Measurements from ENCODE around the gene HUS1.
"Not testable (repeated sequence)": the region's sequence is repeated elsewhere in the genome, so short reads cannot be mapped to it uniquely, and the experiment has no call there.

HUS1 gene

DNA sequence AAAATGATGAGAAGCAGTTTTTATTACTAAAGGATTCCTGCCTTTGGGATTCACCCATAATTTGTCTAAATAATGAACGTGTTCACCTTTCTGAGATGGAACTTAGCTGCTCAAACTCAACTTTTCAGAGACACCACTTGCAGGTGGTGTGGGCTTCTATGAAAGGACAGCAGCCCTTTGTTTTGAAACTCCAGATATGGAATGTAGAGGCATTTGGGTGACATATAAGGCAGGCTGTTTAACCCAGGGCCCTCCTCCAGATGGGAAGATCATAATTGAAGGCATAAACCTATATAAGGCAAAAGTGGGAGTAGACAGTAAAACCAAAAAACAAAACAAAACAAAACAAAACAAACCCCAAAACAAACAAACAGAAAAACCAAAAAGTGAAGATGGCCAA lies 11.9 kb upstream of the HUS1 start:
- TF ChIP-seq GABPA (IDR thresholded peaks at IDR 0.05; ENCODE audit: low read depth) (no peak), POLR2AphosphoS5 (IDR thresholded peaks at IDR 0.05; ENCODE audit: low read depth) (no peak), SPI1 (IDR thresholded peaks at IDR 0.05; ENCODE audit: borderline replicate concordance, low read depth) (no peak)
- TF ChIP-seq, protein P1, sequence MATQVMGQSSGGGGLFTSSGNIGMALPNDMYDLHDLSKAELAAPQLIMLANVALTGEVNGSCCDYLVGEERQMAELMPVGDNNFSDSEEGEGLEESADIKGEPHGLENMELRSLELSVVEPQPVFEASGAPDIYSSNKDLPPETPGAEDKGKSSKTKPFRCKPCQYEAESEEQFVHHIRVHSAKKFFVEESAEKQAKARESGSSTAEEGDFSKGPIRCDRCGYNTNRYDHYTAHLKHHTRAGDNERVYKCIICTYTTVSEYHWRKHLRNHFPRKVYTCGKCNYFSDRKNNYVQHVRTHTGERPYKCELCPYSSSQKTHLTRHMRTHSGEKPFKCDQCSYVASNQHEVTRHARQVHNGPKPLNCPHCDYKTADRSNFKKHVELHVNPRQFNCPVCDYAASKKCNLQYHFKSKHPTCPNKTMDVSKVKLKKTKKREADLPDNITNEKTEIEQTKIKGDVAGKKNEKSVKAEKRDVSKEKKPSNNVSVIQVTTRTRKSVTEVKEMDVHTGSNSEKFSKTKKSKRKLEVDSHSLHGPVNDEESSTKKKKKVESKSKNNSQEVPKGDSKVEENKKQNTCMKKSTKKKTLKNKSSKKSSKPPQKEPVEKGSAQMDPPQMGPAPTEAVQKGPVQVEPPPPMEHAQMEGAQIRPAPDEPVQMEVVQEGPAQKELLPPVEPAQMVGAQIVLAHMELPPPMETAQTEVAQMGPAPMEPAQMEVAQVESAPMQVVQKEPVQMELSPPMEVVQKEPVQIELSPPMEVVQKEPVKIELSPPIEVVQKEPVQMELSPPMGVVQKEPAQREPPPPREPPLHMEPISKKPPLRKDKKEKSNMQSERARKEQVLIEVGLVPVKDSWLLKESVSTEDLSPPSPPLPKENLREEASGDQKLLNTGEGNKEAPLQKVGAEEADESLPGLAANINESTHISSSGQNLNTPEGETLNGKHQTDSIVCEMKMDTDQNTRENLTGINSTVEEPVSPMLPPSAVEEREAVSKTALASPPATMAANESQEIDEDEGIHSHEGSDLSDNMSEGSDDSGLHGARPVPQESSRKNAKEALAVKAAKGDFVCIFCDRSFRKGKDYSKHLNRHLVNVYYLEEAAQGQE (IDR thresholded peaks at IDR 0.05; ENCODE audit: insufficient replicate concordance, low read depth), result no peak
- TF ChIP-seq, protein P2, sequence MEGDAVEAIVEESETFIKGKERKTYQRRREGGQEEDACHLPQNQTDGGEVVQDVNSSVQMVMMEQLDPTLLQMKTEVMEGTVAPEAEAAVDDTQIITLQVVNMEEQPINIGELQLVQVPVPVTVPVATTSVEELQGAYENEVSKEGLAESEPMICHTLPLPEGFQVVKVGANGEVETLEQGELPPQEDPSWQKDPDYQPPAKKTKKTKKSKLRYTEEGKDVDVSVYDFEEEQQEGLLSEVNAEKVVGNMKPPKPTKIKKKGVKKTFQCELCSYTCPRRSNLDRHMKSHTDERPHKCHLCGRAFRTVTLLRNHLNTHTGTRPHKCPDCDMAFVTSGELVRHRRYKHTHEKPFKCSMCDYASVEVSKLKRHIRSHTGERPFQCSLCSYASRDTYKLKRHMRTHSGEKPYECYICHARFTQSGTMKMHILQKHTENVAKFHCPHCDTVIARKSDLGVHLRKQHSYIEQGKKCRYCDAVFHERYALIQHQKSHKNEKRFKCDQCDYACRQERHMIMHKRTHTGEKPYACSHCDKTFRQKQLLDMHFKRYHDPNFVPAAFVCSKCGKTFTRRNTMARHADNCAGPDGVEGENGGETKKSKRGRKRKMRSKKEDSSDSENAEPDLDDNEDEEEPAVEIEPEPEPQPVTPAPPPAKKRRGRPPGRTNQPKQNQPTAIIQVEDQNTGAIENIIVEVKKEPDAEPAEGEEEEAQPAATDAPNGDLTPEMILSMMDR (IDR thresholded peaks at IDR 0.05; ENCODE audit: insufficient read depth, low read length), result no peak

DNA sequence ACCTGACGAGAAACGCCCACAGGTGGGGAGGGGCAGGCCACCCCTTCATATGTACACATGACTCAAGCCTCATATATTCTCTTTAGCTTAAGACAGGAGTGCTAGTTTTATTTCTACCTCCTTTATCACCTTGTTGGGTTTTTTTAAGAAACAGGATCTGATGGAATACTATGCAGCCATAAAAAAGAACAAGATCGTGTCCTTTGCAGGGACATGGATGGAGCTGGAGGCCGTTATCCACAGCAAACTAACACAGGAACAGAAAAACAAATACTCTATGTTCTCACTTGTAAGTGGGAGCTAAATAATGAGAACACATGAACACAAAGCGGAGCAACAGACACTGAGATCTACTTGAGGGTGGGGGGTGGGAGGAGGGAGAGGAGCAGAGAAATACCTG lies 11.2 kb upstream of the HUS1 start:
- H3K27ac ChIP-seq (replicated peaks), result no peak overlapping the region
- no peaks in the 10 kb centered on the region for H3K27me3 ChIP-seq (ENCODE audit: insufficient read depth, poor library complexity, severe bottlenecking)
- no peak overlapping the region for H3K4me3 ChIP-seq (replicated peaks; ENCODE audit: insufficient read depth, low read length)
- DNase-seq (ENCODE audit: low read depth in 1 of 2, low spot score in 1 of 2), result no peak
- no peak for TF ChIP-seq SPI1 (IDR thresholded peaks at IDR 0.05; ENCODE audit: borderline replicate concordance, low read depth)
- no peak for TF ChIP-seq GABPA (IDR thresholded peaks at IDR 0.05; ENCODE audit: low read depth)
- TF ChIP-seq POLR2AphosphoS5 (IDR thresholded peaks at IDR 0.05; ENCODE audit: low read depth), result no peak
- TF ChIP-seq, protein P2 (IDR thresholded peaks at IDR 0.05; ENCODE audit: insufficient read depth, low read length), result no peak
- TF ChIP-seq, protein P1 (IDR thresholded peaks at IDR 0.05; ENCODE audit: insufficient replicate concordance, low read depth), result no peak

More for the DNA sequence above, 11.9 kb upstream of the HUS1 start:
- no peak overlapping the region for H3K4me3 ChIP-seq (replicated peaks; ENCODE audit: insufficient read depth, low read length)
- peak overlapping the region; percentile 68 for H3K27ac ChIP-seq (replicated peaks)
- H3K27me3 ChIP-seq (ENCODE audit: insufficient read depth, poor library complexity, severe bottlenecking), result no peaks in the 10 kb centered on the region
- no peak for DNase-seq (ENCODE audit: low read depth in 1 of 2, low spot score in 1 of 2)

DNA sequence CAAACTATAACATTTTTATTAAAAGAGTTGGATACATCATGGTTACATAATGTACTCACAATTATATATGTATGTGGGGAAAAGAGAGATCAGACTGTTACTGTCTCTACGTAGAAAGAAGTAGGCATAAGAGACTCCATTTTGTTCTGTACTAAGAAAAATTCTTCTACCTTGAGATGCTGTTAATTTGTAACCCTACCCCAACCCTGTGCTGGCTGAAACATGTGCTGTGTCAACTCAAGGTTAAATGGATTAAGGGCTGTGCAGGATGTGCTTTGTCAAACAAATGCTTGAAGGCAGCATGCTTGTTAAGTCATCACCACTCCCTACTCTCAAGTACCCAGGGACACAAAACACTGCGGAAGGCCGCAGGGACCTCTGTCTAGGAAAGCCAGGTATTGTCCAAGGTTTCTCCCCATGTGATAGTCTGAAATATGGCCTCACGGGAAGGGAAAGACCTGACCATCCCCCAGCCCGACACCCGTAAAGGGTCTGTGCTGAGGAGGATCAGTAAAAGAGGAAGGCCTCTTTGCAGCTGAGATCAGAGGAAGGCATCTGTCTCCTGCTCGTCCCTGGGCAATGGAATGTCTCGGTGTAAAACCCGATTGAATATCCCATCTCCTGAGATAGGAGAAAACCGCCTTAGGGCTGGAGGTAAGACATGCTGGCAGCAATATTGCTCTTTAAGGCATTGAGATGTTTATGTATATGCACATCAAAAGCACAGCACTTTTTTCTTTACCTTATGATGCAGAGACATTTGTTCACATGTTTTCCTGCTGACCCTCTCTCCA lies 10.4 kb upstream of the HUS1 start:
- DNase-seq (ENCODE audit: low read depth in 1 of 2, low spot score in 1 of 2); H3K27me3 ChIP-seq (ENCODE audit: insufficient read depth, poor library complexity, severe bottlenecking); H3K27ac ChIP-seq (replicated peaks); H3K4me3 ChIP-seq (replicated peaks; ENCODE audit: insufficient read depth, low read length): not testable (repeated sequence)
- peak; percentile 21; the same call in 1 of the 2 replicates for TF ChIP-seq SPI1 (IDR thresholded peaks at IDR 0.05; ENCODE audit: borderline replicate concordance, low read depth)

DNA sequence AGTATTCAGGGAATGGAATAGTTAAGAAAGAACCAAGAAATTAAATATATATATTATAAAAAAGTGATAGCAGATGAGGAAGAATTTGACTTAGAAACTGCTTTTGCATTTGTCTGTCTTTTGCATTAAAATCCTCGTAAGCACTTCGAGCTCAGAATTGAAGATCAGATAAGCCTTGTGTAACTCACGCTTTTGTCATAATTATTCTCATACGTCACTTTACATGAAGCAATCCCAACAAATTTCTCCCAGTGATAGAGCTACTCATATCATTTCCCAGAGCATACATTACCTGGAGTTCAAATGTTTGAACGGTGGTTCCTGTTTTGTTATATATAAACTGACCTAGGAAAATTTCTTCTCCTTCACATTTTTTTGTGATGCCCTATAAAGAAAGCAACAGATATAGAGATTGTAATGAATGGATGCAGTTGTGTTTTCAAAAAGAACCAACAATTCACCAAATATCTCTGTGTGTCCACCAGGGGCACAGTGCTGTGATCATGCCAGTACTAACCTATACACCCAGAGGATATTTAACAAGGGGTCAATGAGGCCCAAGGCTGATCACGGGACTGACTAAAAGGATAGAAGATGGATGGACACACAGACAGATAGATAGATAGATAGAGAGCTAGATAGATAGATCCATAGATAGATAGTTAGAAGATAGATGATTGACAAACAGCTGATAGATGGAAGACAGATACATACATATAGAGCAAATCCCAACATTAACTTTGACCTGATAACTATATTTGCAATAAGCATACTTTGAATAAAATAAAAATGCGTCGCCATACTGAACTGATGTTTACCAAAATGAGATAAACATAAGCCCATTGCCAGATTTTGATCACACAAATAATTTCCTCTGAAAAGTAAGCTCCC lies 9.3 kb upstream of the HUS1 start:
- DNase-seq (ENCODE audit: low read depth in 1 of 2, low spot score in 1 of 2), result no peak
- Histone ChIP-seq H3K4me3 (replicated peaks; ENCODE audit: insufficient read depth, low read length) (no peak overlapping the region), H3K27ac (replicated peaks) (no peak overlapping the region), H3K27me3 (ENCODE audit: insufficient read depth, poor library complexity, severe bottlenecking) (no peaks in the 10 kb centered on the region)
- TF ChIP-seq GABPA (IDR thresholded peaks at IDR 0.05; ENCODE audit: low read depth), result no peak
- TF ChIP-seq, protein P1 (IDR thresholded peaks at IDR 0.05; ENCODE audit: insufficient replicate concordance, low read depth), result no peak
- TF ChIP-seq, protein P2 (IDR thresholded peaks at IDR 0.05; ENCODE audit: insufficient read depth, low read length), result peak; percentile 21

All from HL-60 (cell line).